Dermis lymphatic vessel endothelial cell (primary cell): ENCODE measurements around the gene IL13. TPM values are rescaled to one million over a fixed set of nuclear protein-coding genes. Genes with fewer than 3 reads are reported as not detected.

Experiments
- total RNA-seq: library from RNA; depleted of rRNA; stranded (reverse); fragments of >200 nt; gene quantifications from 2 replicates; pipeline ENCODE4 v1.2.1, GENCODE V29; 2014

IL13 gene
- total RNA-seq, result not detected in 2 replicates

DNA sequence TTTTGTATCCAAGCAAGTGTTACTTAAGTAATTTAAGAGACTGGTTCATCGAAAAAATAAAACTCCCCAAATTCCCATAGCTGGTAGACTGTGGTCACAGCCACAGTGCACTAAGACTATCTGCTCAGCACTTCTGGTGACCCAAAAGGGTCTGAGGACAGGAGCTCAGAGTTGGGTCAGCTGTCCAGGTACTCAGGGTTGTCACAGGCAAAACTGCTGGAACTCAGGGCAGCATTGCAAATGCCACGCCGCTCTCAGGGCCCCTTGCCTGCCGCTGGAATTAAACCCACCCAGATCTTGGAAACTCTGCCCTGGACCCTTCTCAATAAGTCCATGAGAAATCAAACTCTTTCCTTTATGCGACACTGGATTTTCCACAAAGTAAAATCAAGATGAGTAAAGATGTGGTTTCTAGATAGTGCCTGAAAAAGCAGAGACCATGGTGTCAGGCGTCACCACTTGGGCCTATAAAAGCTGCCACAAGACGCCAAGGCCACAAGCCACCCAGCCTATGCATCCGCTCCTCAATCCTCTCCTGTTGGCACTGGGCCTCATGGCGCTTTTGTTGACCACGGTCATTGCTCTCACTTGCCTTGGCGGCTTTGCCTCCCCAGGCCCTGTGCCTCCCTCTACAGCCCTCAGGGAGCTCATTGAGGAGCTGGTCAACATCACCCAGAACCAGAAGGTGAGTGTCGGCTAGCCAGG, at the start of gene IL13:
Gene IL13 (plus strand): TSS at position 498 of the 705 bp plus-strand sequence. CDS start 14 bp downstream, at position 512.

DNA sequence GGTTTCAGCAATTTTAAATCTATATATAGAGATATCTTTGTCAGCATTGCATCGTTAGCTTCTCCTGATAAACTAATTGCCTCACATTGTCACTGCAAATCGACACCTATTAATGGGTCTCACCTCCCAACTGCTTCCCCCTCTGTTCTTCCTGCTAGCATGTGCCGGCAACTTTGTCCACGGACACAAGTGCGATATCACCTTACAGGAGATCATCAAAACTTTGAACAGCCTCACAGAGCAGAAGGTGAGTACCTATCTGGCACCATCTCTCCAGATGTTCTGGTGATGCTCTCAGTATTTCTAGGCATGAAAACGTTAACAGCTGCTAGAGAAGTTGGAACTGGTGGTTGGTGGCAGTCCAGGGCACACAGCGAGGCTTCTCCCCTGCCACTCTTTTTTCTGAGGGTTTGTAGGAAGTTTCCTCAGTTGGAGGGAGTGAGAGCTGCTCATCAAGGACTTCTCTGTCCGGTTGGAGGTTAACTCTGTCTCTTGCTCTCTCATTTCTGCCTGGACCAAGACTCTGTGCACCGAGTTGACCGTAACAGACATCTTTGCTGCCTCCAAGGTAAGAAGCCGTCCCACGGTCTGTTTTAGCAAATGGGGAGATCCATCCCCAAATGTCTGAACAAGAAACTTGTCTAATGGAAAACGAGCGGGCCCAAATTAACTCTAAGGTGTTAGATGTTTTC, 16.1 kb downstream of the IL13 start, which contains the start of gene IL4:
Gene IL4 (plus strand): TSS at position 51 of the 692 bp plus-strand sequence. CDS start 62 bp downstream, at position 113.

Other genes with a start within 250 kb of the IL13 start
- 16.8 and 23.5 TPM in 2 replicates for gene IRF1, start 167.4 kb upstream of the IL13 start, total RNA-seq
- not detected in 2 replicates for gene IL5, start 114.7 kb upstream of the IL13 start, total RNA-seq
- 7.3 and 12.0 TPM in 2 replicates for gene RAD50, start 101.2 kb upstream of the IL13 start, total RNA-seq
- gene IL4, start 15.8 kb downstream of the IL13 start, total RNA-seq, result not detected in 2 replicates
- 3.9 and 7.6 TPM in 2 replicates for gene KIF3A, start 79.4 kb downstream of the IL13 start, total RNA-seq
- under 0.01 and 0.11 TPM in 2 replicates for gene CCNI2, start 89.3 kb downstream of the IL13 start, total RNA-seq
- gene SEPTIN8, start 119.1 kb downstream of the IL13 start, total RNA-seq, result 28.2 and 28.5 TPM in 2 replicates
- under 0.01 TPM in 1 of 2 replicates, not detected in the other for gene SOWAHA, start 155.1 kb downstream of the IL13 start, total RNA-seq
- gene SHROOM1, start 172.5 kb downstream of the IL13 start, total RNA-seq, result 2.1 and 2.4 TPM in 2 replicates
- under 0.01 and 0.09 TPM in 2 replicates for gene GDF9, start 208.3 kb downstream of the IL13 start, total RNA-seq
- 72.2 and 74.8 TPM in 2 replicates for gene UQCRQ, start 208.5 kb downstream of the IL13 start, total RNA-seq
- 0.09 and 0.11 TPM in 2 replicates for gene LEAP2, start 215.5 kb downstream of the IL13 start, total RNA-seq